GM12873 (cell line): ENCODE results near the gene CWC15.

Experiments
- TF ChIP-seq, protein P1 (sequence below): IDR thresholded peaks from 2 replicates; pipeline ENCODE4 v1.5.1; 2012; ENCODE audit warnings: low read depth, mild to moderate bottlenecking, moderate library complexity, low read length, control low read depth; ENCODE audit not compliant: insufficient read depth; ENCODE audit errors: missing control alignments

The CWC15 gene

DNA sequence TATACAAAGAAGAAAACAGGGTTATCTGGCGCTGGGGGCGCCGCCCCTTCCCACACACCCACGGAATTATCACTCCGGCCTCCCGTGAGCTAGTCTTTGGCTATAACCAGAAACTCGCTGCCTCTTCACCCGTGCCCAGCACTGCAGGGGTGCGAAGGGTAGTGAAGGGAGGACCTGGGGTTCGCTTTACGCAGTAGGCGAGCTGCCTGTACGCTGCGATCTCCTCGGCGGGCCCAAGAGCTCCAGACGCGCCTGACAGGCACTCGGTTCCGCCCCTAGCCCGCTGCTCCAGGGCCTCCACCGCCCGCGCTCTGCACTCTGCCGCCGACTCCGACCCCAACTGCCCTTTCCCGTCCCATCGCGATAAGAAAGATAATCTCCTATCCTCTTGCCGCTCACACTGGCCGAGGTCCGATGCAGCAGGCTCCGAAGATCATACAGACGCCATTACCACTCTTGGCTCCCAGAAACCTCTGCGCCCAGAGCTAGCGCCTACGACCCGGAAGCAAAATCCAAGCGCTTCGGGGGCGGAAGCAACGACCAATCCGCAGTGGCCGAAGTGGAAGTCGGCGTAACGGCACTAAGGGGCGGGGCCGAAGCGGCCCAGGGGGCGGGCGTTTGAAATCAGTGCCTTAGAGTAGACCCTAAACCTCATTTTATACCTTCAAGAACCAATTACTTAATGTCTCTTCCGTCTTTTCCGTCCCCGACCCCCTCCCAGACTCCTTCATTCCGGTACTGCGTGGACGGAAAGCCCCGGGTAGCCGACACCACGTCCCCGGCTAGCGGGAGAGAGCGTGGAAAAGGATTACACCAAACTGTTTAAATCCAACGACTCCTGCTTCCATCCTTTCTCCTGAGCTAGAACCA is at the start of gene CWC15, which contains the start of gene KDM4D:
TSS of gene CWC15 (minus strand) at position 458 of the 870 bp plus-strand sequence. CDS start 1,371 bp downstream, outside the sequence.
TSS of gene KDM4D (plus strand) at position 611 of the 870 bp plus-strand sequence. CDS start 23,664 bp downstream, outside the sequence.
- TF ChIP-seq, protein P1, sequence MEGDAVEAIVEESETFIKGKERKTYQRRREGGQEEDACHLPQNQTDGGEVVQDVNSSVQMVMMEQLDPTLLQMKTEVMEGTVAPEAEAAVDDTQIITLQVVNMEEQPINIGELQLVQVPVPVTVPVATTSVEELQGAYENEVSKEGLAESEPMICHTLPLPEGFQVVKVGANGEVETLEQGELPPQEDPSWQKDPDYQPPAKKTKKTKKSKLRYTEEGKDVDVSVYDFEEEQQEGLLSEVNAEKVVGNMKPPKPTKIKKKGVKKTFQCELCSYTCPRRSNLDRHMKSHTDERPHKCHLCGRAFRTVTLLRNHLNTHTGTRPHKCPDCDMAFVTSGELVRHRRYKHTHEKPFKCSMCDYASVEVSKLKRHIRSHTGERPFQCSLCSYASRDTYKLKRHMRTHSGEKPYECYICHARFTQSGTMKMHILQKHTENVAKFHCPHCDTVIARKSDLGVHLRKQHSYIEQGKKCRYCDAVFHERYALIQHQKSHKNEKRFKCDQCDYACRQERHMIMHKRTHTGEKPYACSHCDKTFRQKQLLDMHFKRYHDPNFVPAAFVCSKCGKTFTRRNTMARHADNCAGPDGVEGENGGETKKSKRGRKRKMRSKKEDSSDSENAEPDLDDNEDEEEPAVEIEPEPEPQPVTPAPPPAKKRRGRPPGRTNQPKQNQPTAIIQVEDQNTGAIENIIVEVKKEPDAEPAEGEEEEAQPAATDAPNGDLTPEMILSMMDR: no peak

DNA sequence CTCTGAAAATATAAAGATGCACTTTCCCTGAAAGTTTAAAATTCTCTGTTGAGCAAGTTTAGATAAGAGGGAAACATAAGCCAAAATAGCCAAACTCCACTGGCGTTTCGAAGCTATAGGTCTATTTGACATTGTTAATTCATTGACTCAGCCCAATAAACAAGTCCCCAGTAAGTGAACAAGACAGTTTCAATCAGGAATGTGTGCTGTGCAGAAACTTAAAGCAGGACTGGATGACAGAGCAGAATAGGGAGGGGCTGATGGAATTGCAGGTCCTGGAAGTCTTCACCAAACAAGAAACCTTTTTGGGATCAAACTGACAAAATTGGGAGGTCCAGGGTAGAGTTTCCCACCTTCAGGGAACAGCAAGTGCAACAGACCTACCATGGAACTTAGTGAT is 42.8 kb upstream of the CWC15 start:
- TF ChIP-seq, protein P1: no peak

DNA sequence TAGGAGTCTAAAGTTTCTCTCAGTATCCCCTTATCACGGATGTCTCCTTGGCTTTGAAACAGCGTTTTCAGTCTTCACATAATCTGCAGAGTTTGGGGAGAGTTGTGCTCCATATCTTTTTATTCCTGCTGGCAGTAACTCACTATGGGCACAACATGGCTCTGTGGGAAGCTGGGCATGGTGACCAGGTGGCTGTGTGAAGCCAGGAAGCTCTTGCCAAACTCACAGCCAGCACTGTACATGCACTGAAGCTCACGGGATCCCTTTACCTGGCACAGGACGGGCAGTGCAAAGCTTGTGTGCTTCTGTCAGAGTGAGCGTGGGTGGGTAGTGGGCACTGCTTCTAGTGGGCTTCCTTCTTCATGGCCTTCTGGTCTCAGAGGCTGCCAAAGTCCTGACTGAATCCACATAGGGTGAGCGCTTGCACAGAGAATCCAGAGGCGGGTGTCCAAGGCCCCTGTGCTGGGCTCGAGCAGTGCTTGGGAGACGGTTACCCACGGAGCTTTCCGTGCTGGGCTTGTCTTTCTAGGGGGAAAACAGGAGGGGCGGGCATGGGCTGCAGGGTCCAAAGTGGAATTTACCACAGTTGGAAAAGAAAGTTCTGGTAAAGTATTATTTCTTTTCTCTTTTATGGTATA is 40.9 kb upstream of the CWC15 start:
- TF ChIP-seq, protein P1: no peak

DNA sequence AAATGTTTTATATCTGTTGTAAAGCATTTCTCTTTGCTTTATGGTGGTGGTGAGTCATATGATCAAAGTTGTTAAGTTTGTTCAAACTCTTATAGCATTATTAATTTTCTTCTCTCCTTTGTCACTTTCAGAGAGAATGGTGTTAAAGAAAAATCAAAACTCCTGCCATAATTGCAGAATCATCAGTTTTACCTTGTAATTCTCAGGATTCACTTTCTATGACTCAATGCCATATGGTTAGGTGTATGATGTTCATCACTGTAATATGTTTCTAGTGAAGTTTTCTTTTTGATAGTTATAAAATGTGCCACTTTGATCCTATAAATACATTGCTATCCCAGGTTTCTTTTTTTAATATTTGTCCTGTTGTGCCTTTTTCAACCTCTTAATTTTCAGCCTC is 38.0 kb upstream of the CWC15 start:
- TF ChIP-seq, protein P1: no peak

DNA sequence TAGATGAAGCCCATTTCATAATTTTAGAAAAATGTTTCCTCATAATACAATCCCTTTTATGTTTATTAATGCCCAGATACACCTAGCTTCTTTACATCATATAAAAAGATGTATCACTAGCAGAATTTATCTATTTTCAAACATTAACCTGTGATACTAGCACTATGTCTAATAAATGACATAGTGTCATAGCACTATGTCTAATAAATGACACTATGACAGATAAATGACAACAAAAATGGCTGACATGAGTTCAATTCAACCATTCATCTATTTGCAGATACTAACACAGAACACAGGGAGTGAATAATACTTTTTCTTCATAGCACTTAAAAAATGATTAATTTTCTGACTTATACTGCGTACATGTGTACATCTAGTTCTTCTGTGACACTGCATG is 32.3 kb upstream of the CWC15 start:
- TF ChIP-seq, protein P1: no peak

DNA sequence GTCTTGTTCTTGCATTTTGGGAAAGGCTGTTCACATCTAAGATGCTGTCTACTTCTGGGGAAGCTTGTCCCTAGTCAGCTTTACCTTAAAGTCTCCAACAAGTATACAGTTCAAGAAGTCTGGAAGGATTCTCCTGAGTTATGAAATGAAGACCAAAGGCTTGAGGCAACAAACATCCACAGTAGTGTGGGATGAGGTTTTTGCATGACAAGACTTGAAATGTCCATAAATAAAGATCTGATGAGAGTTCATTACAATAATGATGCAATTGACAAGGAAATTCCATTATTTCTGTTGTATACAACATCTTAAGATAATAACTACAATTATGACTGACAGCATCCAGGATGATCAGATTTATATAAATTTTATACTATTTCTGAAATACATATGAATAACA is 30.4 kb upstream of the CWC15 start:
- TF ChIP-seq, protein P1: no peak

DNA sequence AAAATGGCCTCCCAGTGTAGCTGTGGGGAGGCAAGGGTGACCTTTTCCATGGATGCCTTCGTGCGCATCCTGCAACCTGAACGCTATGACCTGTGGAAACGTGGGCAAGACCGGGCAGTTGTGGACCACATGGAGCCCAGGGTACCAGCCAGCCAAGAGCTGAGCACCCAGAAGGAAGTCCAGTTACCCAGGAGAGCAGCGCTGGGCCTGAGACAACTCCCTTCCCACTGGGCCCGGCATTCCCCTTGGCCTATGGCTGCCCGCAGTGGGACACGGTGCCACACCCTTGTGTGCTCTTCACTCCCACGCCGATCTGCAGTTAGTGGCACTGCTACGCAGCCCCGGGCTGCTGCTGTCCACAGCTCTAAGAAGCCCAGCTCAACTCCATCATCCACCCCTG is 24.9 kb upstream of the CWC15 start:
- TF ChIP-seq, protein P1: no peak
